Stimulated activated CD4-positive, alpha-beta T cell treated with anti-CD3 and anti-CD28 coated beads, Interleukin-15, amount 100 ng/mL, for 1 hour (primary cell): ENCODE results near the gene C1QTNF12.

ENCODE experiments used
- DNase-seq, 2 donors: peaks; one replicate each; pipeline ENCODE4 v3.0.0-alpha.2; 2020; ENCODE audit warnings: low read depth in 1 of 2, low spot score in 1 of 2

The C1QTNF12 gene

GRCh38 chr1:1281533-1282321, 35.2 kb upstream of the C1QTNF12 start:
- DNase-seq = no peak

- DNase-seq = no peak
These were observed 34.4 kb upstream of the C1QTNF12 start for GRCh38 chr1:1280782-1281481.

- no peak for DNase-seq
These were observed 32.5 kb upstream of the C1QTNF12 start for GRCh38 chr1:1279028-1279427.

GRCh38 chr1:1278620-1279019, 32.1 kb upstream of the C1QTNF12 start:
- DNase-seq = no peak

- no peak for DNase-seq
These were observed 29.3 kb upstream of the C1QTNF12 start for GRCh38 chr1:1275836-1276235.

GRCh38 chr1:1274931-1275431, 28.5 kb upstream of the C1QTNF12 start:
- no peak for DNase-seq

- DNase-seq = no peak
These were observed 27.9 kb upstream of the C1QTNF12 start for GRCh38 chr1:1274299-1274930.

GRCh38 chr1:1273512-1274298, 27.2 kb upstream of the C1QTNF12 start, which contains the start of gene UBE2J2:
Gene UBE2J2 (minus strand): TSS chr1:1273854. CDS start chr1:1267992, 5,862 bp downstream.
- peak; percentile 87 to 90 for DNase-seq

- no peak for DNase-seq
These were observed 26.6 kb upstream of the C1QTNF12 start for GRCh38 chr1:1273209-1273511.

GRCh38 chr1:1272341-1273208, 26.1 kb upstream of the C1QTNF12 start:
- no peak for DNase-seq

GRCh38 chr1:1270813-1271212, 24.3 kb upstream of the C1QTNF12 start:
- no peak for DNase-seq

GRCh38 chr1:1268284-1268682, 21.8 kb upstream of the C1QTNF12 start:
- no peak for DNase-seq

- DNase-seq = no peak
These were observed 21.2 kb upstream of the C1QTNF12 start for GRCh38 chr1:1267488-1268283.

GRCh38 chr1:1264868-1265272, 18.3 kb upstream of the C1QTNF12 start:
- no peak for DNase-seq

GRCh38 chr1:1264026-1264425, 17.5 kb upstream of the C1QTNF12 start:
- no peak for DNase-seq

- DNase-seq = no peak
These were observed 16.2 kb upstream of the C1QTNF12 start for GRCh38 chr1:1262758-1263157.

- no peak for DNase-seq
These were observed 15.5 kb upstream of the C1QTNF12 start for GRCh38 chr1:1262071-1262470.

- DNase-seq = no peak
These were observed 14.5 kb upstream of the C1QTNF12 start for GRCh38 chr1:1260843-1261560.
